RCC 7860 (cell line): ENCODE data around the gene HK1.
"Not testable (repeated sequence)": the region's sequence is repeated elsewhere in the genome, so short reads cannot be mapped to it uniquely, and the experiment has no call there.

Experiments used
- DNase-seq: peaks from one replicate; pipeline ENCODE4 v3.0.0-alpha.2; 2015; ENCODE audit warnings: low spot score
- FAIRE-seq: peaks from 2 replicates; lab custom pipeline; 2012; peaks lifted over from hg19 to GRCh38; lab: Jason Lieb, UNC

HK1 gene

GRCh38 chr10:69439813-69440506 lies 161.7 kb downstream of the HK1 start:
- no peak for FAIRE-seq
- peak; percentile 28 for DNase-seq

GRCh38 chr10:69443354-69443753 lies 165.1 kb downstream of the HK1 start:
- DNase-seq (no peak), FAIRE-seq (no peak)

- DNase-seq (peak; percentile 55), FAIRE-seq (no peak)
Observed at GRCh38 chr10:69445041-69445440, 166.7 kb downstream of the HK1 start.

- FAIRE-seq (no peak), DNase-seq (peak; percentile 37)
Observed at GRCh38 chr10:69446229-69446628, 167.9 kb downstream of the HK1 start.

- peak; percentile 76 for DNase-seq
- FAIRE-seq, result peak; percentile 56
Observed at GRCh38 chr10:69446650-69447151, 168.4 kb downstream of the HK1 start.

GRCh38 chr10:69449841-69450240 lies 171.5 kb downstream of the HK1 start:
- FAIRE-seq (no peak), DNase-seq (peak; percentile 74)

- DNase-seq, FAIRE-seq: not testable (repeated sequence)
Observed at GRCh38 chr10:69450395-69450794, 172.1 kb downstream of the HK1 start.

- no peak for FAIRE-seq
- no peak for DNase-seq
Observed at GRCh38 chr10:69451209-69451783, 173.0 kb downstream of the HK1 start, which contains the start of gene TSPAN15. TSPAN15 (plus strand) TSS chr10:69451465; CDS start chr10:69451595, 130 bp downstream.
